Endothelial cell of umbilical vein (primary cell): Measurements from ENCODE around the gene SPATS2L. TPM values are rescaled to one million over a fixed set of nuclear protein-coding genes. Genes with fewer than 3 reads are reported as not detected.
A peak's percentile ranks its signal among the peaks of the same experiment; 100 is the strongest.

Experiments
- BruUV-seq: library from RNA; stranded (reverse); fragments of 400-500 nt; replicated peaks from 2 replicates; lab custom pipeline; 2021; lab: Mats Ljungman, UMichigan
- CTCF ChIA-PET: fragments of 300-600, 350-600 bp; sonication (Branson Sonifier 250); formaldehyde crosslinking; loops from one replicate; lab custom pipeline; 2021; ENCODE audit warnings: antibody characterized with exemption, inconsistent platforms; lab: Charles Lee
- POLR2A ChIA-PET: fragments of 300-600, 350-600 bp; sonication (Branson Sonifier 250); formaldehyde crosslinking; loops from one replicate; lab custom pipeline; 2021; ENCODE audit warnings: antibody characterized with exemption, inconsistent platforms; lab: Charles Lee
- DNase-seq: peaks from one replicate; pipeline ENCODE4 v3.0.0-alpha.2; 2011; ENCODE audit warnings: low read depth, low spot score
- FAIRE-seq: peaks from 2 replicates; lab custom pipeline; 2011; peaks lifted over from hg19 to GRCh38; lab: Jason Lieb, UNC
- H2AFZ ChIP-seq: 2 replicates; pipeline ENCODE4 v1.6.0; 2012; ENCODE audit warnings: low read depth, low read length, control low read depth, inconsistent platforms
- H3K27ac ChIP-seq: 2 replicates; pipeline ENCODE4 v1.5.1; 2011; ENCODE audit warnings: low read depth, mild to moderate bottlenecking, control low read depth, low read length, moderate library complexity; ENCODE audit not compliant: insufficient read depth
- H3K27me3 ChIP-seq, 2 experiments: 2 replicates each; pipeline versions ENCODE4 v1.6.0 to v1.6.1; 2011; ENCODE audit warnings: low read length in 2 of 2, mixed read lengths in 1 of 2; ENCODE audit not compliant: control insufficient read depth in 2 of 2, insufficient read depth in 2 of 2
- H3K36me3 ChIP-seq, 2 experiments: 2 replicates in 1 of 2; 3 replicates in 1 of 2; pipeline ENCODE4 v1.5.1; 2011; ENCODE audit warnings: low read length in 2 of 2, mild to moderate bottlenecking in 1 of 2, moderate library complexity in 1 of 2; ENCODE audit not compliant: control insufficient read depth in 2 of 2, insufficient read depth in 2 of 2; ENCODE audit errors: extremely low read depth in 1 of 2
- H3K4me1 ChIP-seq: 3 replicates; pipeline ENCODE4 v1.5.1; 2011; ENCODE audit warnings: mild to moderate bottlenecking, low read length; ENCODE audit not compliant: control insufficient read depth, insufficient read depth; ENCODE audit errors: extremely low read depth
- H3K4me2 ChIP-seq: 2 replicates; pipeline ENCODE4 v1.6.1; 2011; ENCODE audit warnings: low read length, control low read depth, mixed read lengths; ENCODE audit not compliant: insufficient read depth
- H3K4me3 ChIP-seq, 3 experiments: fragments of 200-600 bp in 1 of 3; sonication (generic), shearing (Covaris generic) in 1 of 3; replicated peaks in 1 of 3; 2 replicates each; pipeline ENCODE4 v1.5.1; 2011 to 2016; ENCODE audit warnings: control low read depth in 3 of 3, low read length in 3 of 3, mild to moderate bottlenecking in 2 of 3, inconsistent platforms in 1 of 3, low read depth in 1 of 3, moderate library complexity in 1 of 3; ENCODE audit not compliant: insufficient read depth in 1 of 3
- H3K79me2 ChIP-seq: 2 replicates; pipeline ENCODE4 v1.6.0; 2012; ENCODE audit warnings: low read length, inconsistent platforms; ENCODE audit not compliant: control insufficient read depth, insufficient read depth
- H3K9ac ChIP-seq: replicated peaks from 2 replicates; pipeline ENCODE3; 2011; ENCODE audit warnings: low read length, control low read depth; ENCODE audit not compliant: insufficient read depth; ENCODE audit errors: extremely low read depth
- H3K9me1 ChIP-seq: replicated peaks from 3 replicates; pipeline ENCODE4 v1.6.0; 2011; ENCODE audit warnings: mild to moderate bottlenecking, low read length; ENCODE audit not compliant: control insufficient read depth, insufficient read depth; ENCODE audit errors: extremely low read depth
- H3K9me3 ChIP-seq: replicated peaks from 2 replicates; pipeline ENCODE4 v1.5.1; 2012; ENCODE audit warnings: low read length, inconsistent platforms; ENCODE audit not compliant: control insufficient read depth, insufficient read depth
- H4K20me1 ChIP-seq: replicated peaks from 2 replicates; pipeline ENCODE3; 2011; ENCODE audit warnings: mild to moderate bottlenecking, low read length; ENCODE audit not compliant: control insufficient read depth, insufficient read depth; ENCODE audit errors: extremely low read depth
- EZH2 ChIP-seq: IDR thresholded peaks from 2 replicates; pipeline ENCODE4 v1.6.1; 2012; ENCODE audit warnings: borderline replicate concordance, low read depth, mild to moderate bottlenecking, moderate library complexity, low read length, inconsistent platforms; ENCODE audit not compliant: severe bottlenecking
- FOS ChIP-seq: IDR thresholded peaks from 2 replicates; pipeline ENCODE4 v1.6.1; 2011; ENCODE audit warnings: mild to moderate bottlenecking, low read length, moderate library complexity, borderline replicate concordance; ENCODE audit not compliant: insufficient read depth
- GATA2 ChIP-seq: IDR thresholded peaks from 2 replicates; pipeline ENCODE4 v1.7.0; 2011; ENCODE audit warnings: low read depth, mild to moderate bottlenecking, moderate library complexity, mixed read lengths, low read length; ENCODE audit not compliant: insufficient read length, insufficient read depth
- JUN ChIP-seq: IDR thresholded peaks from 2 replicates; pipeline ENCODE4 v1.6.1; 2011; ENCODE audit warnings: borderline replicate concordance, low read depth; ENCODE audit not compliant: insufficient read length, insufficient read depth
- MYC ChIP-seq: IDR thresholded peaks from one replicate; pipeline ENCODE4 v1.6.1; 2011; ENCODE audit warnings: mild to moderate bottlenecking, low read depth, low read length
- POLR2A ChIP-seq: IDR thresholded peaks from 2 replicates; pipeline ENCODE4 v1.6.1; 2012; ENCODE audit warnings: low read depth, mild to moderate bottlenecking, control low read depth, low read length
- POLR2AphosphoS5 ChIP-seq: IDR thresholded peaks from 2 replicates; pipeline ENCODE4 v1.6.1; 2012; ENCODE audit warnings: low read depth, mild to moderate bottlenecking, control low read depth, low read length, moderate library complexity; ENCODE audit not compliant: insufficient read depth
- dilution Hi-C: fragments of 300-500 bp; cut with MboI; formaldehyde crosslinking; loops from one replicate; pipeline ENCODE4 v1.15.0; 2019; ENCODE audit warnings: low sequenced_read_pairs; ENCODE audit not compliant: extremely low pct_ligation_motif_present
- intact Hi-C: fragments of 100-400 bp; cut with micrococcal nuclease; formaldehyde crosslinking; loops from one replicate; pipeline ENCODE4 v1.10.0; 2022
- polyA plus RNA-seq, 4 experiments: library from polyadenylated mRNA; depleted of rRNA in 3 of 4; stranded (reverse) in 3 of 4; unstranded in 1 of 4; fragments of >200 nt; gene quantifications; 2 replicates each; pipeline versions ENCODE4 v1.2.1 to v1.2.3, GENCODE V29; 2011 to 2012; ENCODE audit warnings: missing spikeins in 1 of 4
- total RNA-seq: library from RNA; stranded (reverse); gene quantifications from 2 replicates; pipeline ENCODE4 v1.2.3, GENCODE V29; 2021
- TF ChIP-seq, protein P1 (sequence below), 2 donors: IDR thresholded peaks; 1 replicate in 1 of 2; 2 replicates in 1 of 2; pipeline ENCODE4 v1.5.1; 2011; ENCODE audit warnings: low read length in 2 of 2, mild to moderate bottlenecking in 2 of 2, moderate library complexity in 2 of 2, control low read depth in 1 of 2, inconsistent platforms in 1 of 2, low read depth in 1 of 2; ENCODE audit not compliant: insufficient read depth in 1 of 2; ENCODE audit errors: extremely low read depth in 1 of 2
- TF ChIP-seq, protein P2 (sequence below): IDR thresholded peaks from 2 replicates; pipeline ENCODE4 v1.6.1; 2011; ENCODE audit not compliant: insufficient read depth, insufficient read length

SPATS2L gene
- total and polyA plus RNA-seq, 2 donors (not counting 3 experiments of a cell fraction or from before 2014, with no cell fraction given): 29.1 to 72.9 TPM

DNA sequence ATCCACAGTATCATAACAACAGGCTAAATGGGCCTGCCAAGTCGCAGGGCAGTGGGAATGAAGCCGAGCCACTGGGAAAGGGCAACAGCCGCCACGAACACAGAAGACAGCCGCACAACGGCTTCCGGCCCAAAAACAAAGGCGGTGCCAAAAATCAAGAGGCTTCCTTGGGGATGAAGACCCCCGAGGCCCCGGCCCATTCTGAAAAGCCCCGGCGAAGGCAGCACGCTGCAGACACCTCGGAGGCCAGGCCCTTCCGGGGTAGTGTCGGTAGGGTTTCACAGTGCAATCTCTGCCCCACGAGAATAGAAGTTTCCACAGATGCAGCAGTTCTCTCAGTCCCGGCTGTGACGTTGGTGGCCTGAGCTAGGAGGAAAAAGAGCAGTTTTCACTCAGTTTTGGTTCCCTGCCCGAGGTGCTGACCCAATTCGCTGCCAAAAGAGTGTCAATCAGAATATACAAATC lies 171.2 kb downstream of the SPATS2L start:
- Histone ChIP-seq H3K27ac (no peak overlapping the region), H3K27me3 (no peaks in the 10 kb centered on the region), H2AFZ (no peak overlapping the region), H3K9ac (no peak overlapping the region), H3K79me2 (no peaks in the 10 kb centered on the region), H3K4me3 (no peak overlapping the region), H3K9me3 (no peaks in the 10 kb centered on the region), H4K20me1 (no peaks in the 10 kb centered on the region), H3K9me1 (no peaks in the 10 kb centered on the region), H3K4me1 (no peaks in the 10 kb centered on the region), H3K36me3 (peaks cover 4 to 7% of the 10 kb centered on the region in 2 experiments), H3K4me2 (no peak overlapping the region)
- dilution Hi-C loops (no loop called here), intact Hi-C loops (no loop called here)
- ChIA-PET POLR2A (no interaction called here), CTCF (interaction anchor here (2.0 kb wide), 1 partner anchor 504 kb away, joined by 8 read pairs; no protein-coding TSS in a partner anchor)
- BruUV-seq: TSS peak; percentile 24
- no peak for DNase-seq
- FAIRE-seq: no peak
- TF ChIP-seq EZH2 (no peak), POLR2AphosphoS5 (no peak), FOS (no peak), POLR2A (no peak), GATA2 (no peak), JUN (no peak), MYC (no peak)
- TF ChIP-seq, protein P1, sequence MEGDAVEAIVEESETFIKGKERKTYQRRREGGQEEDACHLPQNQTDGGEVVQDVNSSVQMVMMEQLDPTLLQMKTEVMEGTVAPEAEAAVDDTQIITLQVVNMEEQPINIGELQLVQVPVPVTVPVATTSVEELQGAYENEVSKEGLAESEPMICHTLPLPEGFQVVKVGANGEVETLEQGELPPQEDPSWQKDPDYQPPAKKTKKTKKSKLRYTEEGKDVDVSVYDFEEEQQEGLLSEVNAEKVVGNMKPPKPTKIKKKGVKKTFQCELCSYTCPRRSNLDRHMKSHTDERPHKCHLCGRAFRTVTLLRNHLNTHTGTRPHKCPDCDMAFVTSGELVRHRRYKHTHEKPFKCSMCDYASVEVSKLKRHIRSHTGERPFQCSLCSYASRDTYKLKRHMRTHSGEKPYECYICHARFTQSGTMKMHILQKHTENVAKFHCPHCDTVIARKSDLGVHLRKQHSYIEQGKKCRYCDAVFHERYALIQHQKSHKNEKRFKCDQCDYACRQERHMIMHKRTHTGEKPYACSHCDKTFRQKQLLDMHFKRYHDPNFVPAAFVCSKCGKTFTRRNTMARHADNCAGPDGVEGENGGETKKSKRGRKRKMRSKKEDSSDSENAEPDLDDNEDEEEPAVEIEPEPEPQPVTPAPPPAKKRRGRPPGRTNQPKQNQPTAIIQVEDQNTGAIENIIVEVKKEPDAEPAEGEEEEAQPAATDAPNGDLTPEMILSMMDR (IDR thresholded peaks at IDR 0.05; ENCODE audit: extremely low read depth in 1 of 2, insufficient read depth in 1 of 2, low read depth in 1 of 2, low read length in 2 of 2): no peak
- TF ChIP-seq, protein P2, sequence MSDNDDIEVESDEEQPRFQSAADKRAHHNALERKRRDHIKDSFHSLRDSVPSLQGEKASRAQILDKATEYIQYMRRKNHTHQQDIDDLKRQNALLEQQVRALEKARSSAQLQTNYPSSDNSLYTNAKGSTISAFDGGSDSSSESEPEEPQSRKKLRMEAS: no peak
